Activated CD8-positive, alpha-beta T cell treated with anti-CD3 and anti-CD28 coated beads, Interleukin-2, amount 10 ng/mL, durations not matched to agents 7 days and 5 days (primary cell): ENCODE data around the gene SLC1A3. TPM values are rescaled to one million over a fixed set of nuclear protein-coding genes. Genes with fewer than 3 reads are reported as not detected.

ENCODE experiments used
- ATAC-seq: fragments of 150-1000 bp; cut with Tn5 transposase; one replicate; pipeline ENCODE4 v1.10.0; 2021; ENCODE audit warnings: moderate library complexity
- CTCF ChIA-PET: fragments of 350-600 bp; sonication (Branson Sonifier 250); formaldehyde crosslinking; loops from one replicate; lab custom pipeline; 2021; ENCODE audit warnings: antibody characterized with exemption; lab: Charles Lee
- POLR2A ChIA-PET: fragments of 350-600 bp; sonication (Branson Sonifier 250); formaldehyde crosslinking; loops from one replicate; lab custom pipeline; 2021; ENCODE audit warnings: antibody characterized with exemption; lab: Charles Lee
- DNase-seq: peaks from one replicate; pipeline ENCODE4 v3.0.0-alpha.2; 2020
- H3K27ac Mint-ChIP-seq: one replicate; pipeline ENCODE4 v1.8.0; 2021; ENCODE audit warnings: mild to moderate bottlenecking, mixed read lengths
- H3K27me3 Mint-ChIP-seq: one replicate; pipeline ENCODE4 v1.8.0; 2021; ENCODE audit warnings: low read depth, mixed read lengths
- H3K36me3 Mint-ChIP-seq: one replicate; pipeline ENCODE4 v1.8.0; 2021; ENCODE audit warnings: low read depth, mixed read lengths
- H3K4me1 Mint-ChIP-seq: one replicate; pipeline ENCODE4 v1.8.0; 2021; ENCODE audit warnings: low read depth, mixed read lengths
- H3K4me3 Mint-ChIP-seq: one replicate; pipeline ENCODE4 v1.8.0; 2021; ENCODE audit warnings: mild to moderate bottlenecking, mixed read lengths
- H3K9me3 Mint-ChIP-seq: one replicate; pipeline ENCODE4 v1.8.0; 2022; ENCODE audit warnings: mixed read lengths; ENCODE audit not compliant: insufficient read depth
- total RNA-seq, 2 experiments: library from RNA; stranded (reverse); gene quantifications; one replicate each; pipeline ENCODE4 v1.2.3, GENCODE V29; 2021

The SLC1A3 gene
- total RNA-seq, 2 experiments from 2014 or later: not detected

DNA sequence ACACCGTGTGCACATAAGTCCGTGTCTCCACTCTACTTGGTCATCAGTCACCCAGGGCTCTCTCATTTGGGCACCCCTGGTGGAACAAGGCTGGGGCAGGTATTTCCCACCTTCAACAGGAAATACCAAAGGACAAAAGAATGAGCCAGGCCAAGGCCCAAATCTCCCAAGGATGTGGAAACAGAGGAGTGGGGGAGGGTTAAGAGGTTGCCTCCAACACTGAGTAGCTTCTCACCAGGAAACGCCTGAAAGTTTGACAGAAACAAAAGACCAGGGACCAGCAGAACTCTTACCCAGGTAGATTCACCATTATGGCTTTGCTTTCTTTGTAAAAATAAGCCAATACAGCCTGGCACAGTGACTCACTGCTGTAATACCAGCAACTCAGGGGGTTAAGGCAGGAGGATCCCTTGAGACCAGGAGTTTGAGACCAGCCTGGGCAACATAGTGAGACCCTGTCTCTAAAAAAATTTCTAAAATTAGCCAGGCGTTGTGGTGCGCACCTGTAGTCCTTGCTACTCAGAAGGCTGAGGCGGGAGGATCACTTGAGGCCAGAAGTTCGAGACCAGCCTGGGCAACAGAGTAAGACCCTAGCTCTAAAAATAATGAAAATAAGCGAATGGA is 12.7 kb downstream of the SLC1A3 start:
- Mint-ChIP-seq H3K27ac (no peak overlapping the region), H3K4me3 (no peak overlapping the region), H3K9me3 (no peaks in the 10 kb centered on the region), H3K36me3 (no peaks in the 10 kb centered on the region), H3K27me3 (peaks cover 5% of the 10 kb centered on the region), H3K4me1 (no peaks in the 10 kb centered on the region)
- ChIA-PET CTCF (no interaction called here), POLR2A (no interaction called here)
- ATAC-seq (no peak), DNase-seq (no peak)

DNA sequence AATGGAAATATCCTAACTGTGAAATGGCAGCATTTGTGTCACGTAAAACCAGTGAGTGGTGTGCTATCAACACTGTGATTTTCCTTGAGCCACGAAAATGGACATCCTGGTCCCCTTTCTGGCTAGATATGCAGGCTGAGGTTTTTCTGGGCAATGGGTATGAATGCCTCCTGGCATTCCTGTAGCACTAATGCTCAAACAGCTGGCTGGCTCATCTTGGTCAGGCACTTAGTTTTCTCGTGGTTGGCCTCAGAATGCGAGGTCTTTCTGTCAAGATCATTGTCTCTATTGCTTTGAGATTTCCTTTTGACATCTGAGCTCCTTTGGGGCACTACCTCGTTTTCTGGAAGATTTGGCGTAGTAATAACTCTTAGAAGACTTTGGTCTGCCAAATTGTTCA is 15.6 kb downstream of the SLC1A3 start:
- ATAC-seq: no peak
- H3K27me3 Mint-ChIP-seq: peaks cover 7% of the 10 kb centered on the region
- POLR2A ChIA-PET: no interaction called here

GRCh38 chr5:36623832-36624231 is 17.4 kb downstream of the SLC1A3 start:
- Mint-ChIP-seq H3K9me3 (no peaks in the 10 kb centered on the region), H3K27ac (no peak overlapping the region), H3K36me3 (no peaks in the 10 kb centered on the region), H3K27me3 (peaks cover 7% of the 10 kb centered on the region), H3K4me3 (no peak overlapping the region), H3K4me1 (no peaks in the 10 kb centered on the region)
- ATAC-seq (no peak), DNase-seq (no peak)
- CTCF ChIA-PET: no interaction called here
- POLR2A ChIA-PET: no interaction called here

More for the DNA sequence above, 15.6 kb downstream of the SLC1A3 start:
- no peak overlapping the region for H3K27ac Mint-ChIP-seq
- H3K36me3 Mint-ChIP-seq: no peaks in the 10 kb centered on the region
- DNase-seq: no peak
- no peaks in the 10 kb centered on the region for H3K4me1 Mint-ChIP-seq
- no peak overlapping the region for H3K4me3 Mint-ChIP-seq
- no peaks in the 10 kb centered on the region for H3K9me3 Mint-ChIP-seq
- CTCF ChIA-PET: no interaction called here

GRCh38 chr5:36624277-36624676 is 17.9 kb downstream of the SLC1A3 start:
- Mint-ChIP-seq H3K9me3 (no peaks in the 10 kb centered on the region), H3K27ac (no peak overlapping the region), H3K27me3 (peaks cover 7% of the 10 kb centered on the region), H3K4me1 (no peaks in the 10 kb centered on the region), H3K36me3 (no peaks in the 10 kb centered on the region), H3K4me3 (no peak overlapping the region)
- ChIA-PET CTCF (no interaction called here), POLR2A (interaction anchor here (0.6 kb wide), 1 partner anchor 881 kb away, joined by 4 read pairs; no protein-coding TSS in a partner anchor)
- no peak for ATAC-seq
- no peak for DNase-seq

- ChIA-PET CTCF (no interaction called here), POLR2A (no interaction called here)
- ATAC-seq (no peak), DNase-seq (no peak)
- Mint-ChIP-seq H3K27me3 (peaks cover 10% of the 10 kb centered on the region), H3K27ac (no peak overlapping the region), H3K4me3 (no peak overlapping the region), H3K36me3 (no peaks in the 10 kb centered on the region), H3K4me1 (no peaks in the 10 kb centered on the region), H3K9me3 (no peaks in the 10 kb centered on the region)
These were observed 22.3 kb downstream of the SLC1A3 start for GRCh38 chr5:36628695-36629094.

GRCh38 chr5:36629729-36630128 is 23.3 kb downstream of the SLC1A3 start:
- Mint-ChIP-seq H3K4me3 (no peak overlapping the region), H3K9me3 (no peaks in the 10 kb centered on the region), H3K27ac (no peak overlapping the region), H3K36me3 (no peaks in the 10 kb centered on the region), H3K27me3 (peaks cover 6% of the 10 kb centered on the region), H3K4me1 (no peaks in the 10 kb centered on the region)
- ATAC-seq: no peak
- CTCF ChIA-PET: no interaction called here
- no peak for DNase-seq
- POLR2A ChIA-PET: no interaction called here

GRCh38 chr5:36630201-36631145 is 24.1 kb downstream of the SLC1A3 start:
- CTCF ChIA-PET: no interaction called here

GRCh38 chr5:36631154-36631553 is 24.7 kb downstream of the SLC1A3 start:
- ATAC-seq (no peak), DNase-seq (no peak)
- H3K27ac Mint-ChIP-seq: no peak overlapping the region
- CTCF ChIA-PET: no interaction called here
- no peak overlapping the region for H3K4me3 Mint-ChIP-seq
- peaks cover 5% of the 10 kb centered on the region for H3K27me3 Mint-ChIP-seq
- H3K36me3 Mint-ChIP-seq: no peaks in the 10 kb centered on the region
- no peaks in the 10 kb centered on the region for H3K4me1 Mint-ChIP-seq
- H3K9me3 Mint-ChIP-seq: no peaks in the 10 kb centered on the region
- POLR2A ChIA-PET: no interaction called here

More at GRCh38 chr5:36630201-36631145, 24.1 kb downstream of the SLC1A3 start:
- H3K36me3 Mint-ChIP-seq: no peaks in the 10 kb centered on the region
- no peak overlapping the region for H3K27ac Mint-ChIP-seq
- POLR2A ChIA-PET: no interaction called here
- H3K4me1 Mint-ChIP-seq: no peaks in the 10 kb centered on the region
- ATAC-seq (no peak), DNase-seq (no peak)
- H3K4me3 Mint-ChIP-seq: no peak overlapping the region
- peaks cover 6% of the 10 kb centered on the region for H3K27me3 Mint-ChIP-seq
- H3K9me3 Mint-ChIP-seq: no peaks in the 10 kb centered on the region

DNA sequence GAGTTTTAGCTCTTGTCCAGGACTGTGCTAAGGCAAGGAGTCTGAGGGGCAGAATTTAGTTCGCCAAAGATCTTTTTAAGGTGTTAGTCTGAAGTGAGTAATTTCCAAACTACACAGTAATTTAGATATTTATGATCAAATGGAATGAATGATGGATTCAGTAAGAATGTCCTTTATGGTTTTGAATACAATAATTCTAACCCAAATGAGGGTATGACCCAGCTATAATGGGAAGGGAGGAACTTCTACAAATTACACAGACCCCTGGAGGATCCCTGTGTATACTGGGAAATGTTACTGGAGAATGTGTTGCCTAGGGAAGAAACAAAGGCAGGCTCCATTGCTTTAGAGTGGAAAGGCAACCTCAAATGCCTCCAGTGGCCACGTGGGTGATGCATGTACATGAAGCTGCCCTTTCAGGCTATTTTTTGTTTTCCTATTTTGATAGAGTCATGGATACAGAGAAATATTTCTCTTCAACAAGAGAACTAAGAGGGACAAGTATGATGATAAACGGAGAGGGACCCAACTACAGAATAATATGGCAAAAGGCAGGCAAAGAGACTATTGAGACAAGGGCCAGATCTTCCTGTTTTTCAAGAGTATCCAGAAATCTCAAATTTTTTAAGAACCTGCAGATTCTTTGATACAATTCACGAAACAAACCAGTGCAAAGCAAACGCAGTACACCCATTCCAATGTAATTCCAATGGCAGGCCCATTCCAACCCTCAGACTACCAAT is 25.4 kb downstream of the SLC1A3 start:
- no peak for ATAC-seq
- Mint-ChIP-seq H3K36me3 (no peaks in the 10 kb centered on the region), H3K9me3 (no peaks in the 10 kb centered on the region), H3K27ac (no peak overlapping the region), H3K27me3 (peaks cover 5% of the 10 kb centered on the region), H3K4me3 (no peak overlapping the region), H3K4me1 (no peaks in the 10 kb centered on the region)
- ChIA-PET POLR2A (no interaction called here), CTCF (no interaction called here)
- no peak for DNase-seq

DNA sequence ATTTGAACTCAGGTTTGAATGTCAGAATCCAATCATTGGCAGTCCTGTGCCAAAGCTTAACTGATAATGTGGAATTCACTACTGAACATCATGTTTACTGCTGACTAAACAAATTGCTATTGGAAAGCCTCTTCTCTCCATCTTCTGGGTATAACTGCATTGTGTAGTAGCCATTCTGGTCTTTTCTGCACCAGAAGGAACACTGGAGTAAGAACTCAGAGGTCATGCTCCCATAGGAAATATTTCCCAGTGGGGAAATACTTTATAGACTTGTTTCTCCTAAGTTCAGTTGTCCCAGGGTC is 25.9 kb downstream of the SLC1A3 start:
- Mint-ChIP-seq H3K4me3 (no peak overlapping the region), H3K36me3 (no peaks in the 10 kb centered on the region), H3K27ac (no peak overlapping the region), H3K4me1 (no peaks in the 10 kb centered on the region), H3K9me3 (no peaks in the 10 kb centered on the region), H3K27me3 (peaks cover 5% of the 10 kb centered on the region)
- ChIA-PET CTCF (no interaction called here), POLR2A (no interaction called here)
- ATAC-seq: no peak
- DNase-seq: no peak

GRCh38 chr5:36635721-36636390 is 29.4 kb downstream of the SLC1A3 start:
- no peaks in the 10 kb centered on the region for H3K9me3 Mint-ChIP-seq
- no peak overlapping the region for H3K27ac Mint-ChIP-seq
- H3K4me1 Mint-ChIP-seq: no peaks in the 10 kb centered on the region
- DNase-seq (no peak), ATAC-seq (no peak)
- POLR2A ChIA-PET: no interaction called here
- H3K36me3 Mint-ChIP-seq: no peaks in the 10 kb centered on the region
- H3K27me3 Mint-ChIP-seq: peaks cover 11% of the 10 kb centered on the region
- no peak overlapping the region for H3K4me3 Mint-ChIP-seq
- CTCF ChIA-PET: no interaction called here
